Fibroblast of peridontal ligament (primary cell): Measurements from ENCODE around the gene TSPAN5.
"Not testable (repeated sequence)": the region's sequence is repeated elsewhere in the genome, so short reads cannot be mapped to it uniquely, and the experiment has no call there.

ENCODE experiments used
- DNase-seq: peaks from one replicate; pipeline ENCODE4 v3.0.0-alpha.2; 2010; ENCODE audit errors: extremely low read depth

TSPAN5 gene

GRCh38 chr4:98462487-98462886 lies 195.9 kb downstream of the TSPAN5 start:
- DNase-seq, result no peak

DNA sequence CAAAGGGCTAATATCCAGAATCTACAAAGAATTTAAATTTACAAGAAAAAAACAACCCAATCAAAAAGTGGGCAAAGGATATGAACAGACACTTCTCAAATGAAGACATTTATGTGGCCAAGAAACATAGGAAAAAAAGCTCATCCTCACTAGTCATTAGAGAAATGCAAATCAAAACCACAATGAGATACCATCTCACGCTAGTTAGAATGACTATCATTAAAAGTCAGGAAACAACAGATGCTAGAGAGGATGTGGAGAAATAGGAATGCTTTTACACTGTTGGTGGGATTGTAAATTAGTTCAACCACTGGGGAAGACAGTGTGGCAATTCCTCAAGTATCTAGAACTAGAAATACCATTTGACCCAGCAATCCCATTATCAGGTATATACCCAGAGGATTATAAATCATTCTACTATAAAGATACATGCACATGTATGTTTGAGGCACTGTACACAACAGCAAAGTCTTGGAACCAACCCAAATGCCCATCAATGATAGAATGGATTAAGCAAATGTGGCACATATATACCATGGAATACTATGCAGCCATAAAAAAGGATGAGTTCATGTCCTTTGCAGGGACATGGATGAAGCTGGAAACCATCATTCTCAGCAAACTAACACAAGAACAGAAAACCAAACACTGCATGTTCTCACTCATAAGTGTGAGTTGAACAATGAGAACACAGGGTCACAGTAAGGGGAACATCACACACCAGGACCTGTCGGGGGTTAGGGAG lies 197.1 kb downstream of the TSPAN5 start:
- DNase-seq, result not testable (repeated sequence)

DNA sequence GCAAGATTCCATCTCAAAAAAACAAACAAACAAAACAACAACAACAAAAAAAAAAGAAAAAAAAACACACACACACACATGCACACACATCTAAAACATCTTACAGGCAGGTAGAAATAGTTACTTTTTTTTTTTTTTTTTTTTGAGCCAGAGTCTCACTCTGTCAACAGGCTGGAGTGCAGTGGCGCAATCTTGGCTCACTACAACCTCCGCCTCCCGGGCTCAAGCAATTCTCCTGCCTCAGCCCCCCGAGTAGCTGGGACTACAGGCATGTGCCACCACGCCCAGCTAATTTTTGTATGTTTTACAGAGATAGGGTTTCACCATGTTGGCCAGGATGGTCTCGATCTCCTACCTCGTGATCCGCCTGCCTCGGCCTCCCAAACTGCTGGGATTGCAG lies 201.0 kb downstream of the TSPAN5 start:
- not testable (repeated sequence) for DNase-seq

- no peak for DNase-seq
These were observed 206.3 kb downstream of the TSPAN5 start for GRCh38 chr4:98452091-98452490.

GRCh38 chr4:98448908-98449307 lies 209.5 kb downstream of the TSPAN5 start:
- DNase-seq, result no peak

GRCh38 chr4:98447648-98448047 lies 210.8 kb downstream of the TSPAN5 start:
- no peak for DNase-seq

DNA sequence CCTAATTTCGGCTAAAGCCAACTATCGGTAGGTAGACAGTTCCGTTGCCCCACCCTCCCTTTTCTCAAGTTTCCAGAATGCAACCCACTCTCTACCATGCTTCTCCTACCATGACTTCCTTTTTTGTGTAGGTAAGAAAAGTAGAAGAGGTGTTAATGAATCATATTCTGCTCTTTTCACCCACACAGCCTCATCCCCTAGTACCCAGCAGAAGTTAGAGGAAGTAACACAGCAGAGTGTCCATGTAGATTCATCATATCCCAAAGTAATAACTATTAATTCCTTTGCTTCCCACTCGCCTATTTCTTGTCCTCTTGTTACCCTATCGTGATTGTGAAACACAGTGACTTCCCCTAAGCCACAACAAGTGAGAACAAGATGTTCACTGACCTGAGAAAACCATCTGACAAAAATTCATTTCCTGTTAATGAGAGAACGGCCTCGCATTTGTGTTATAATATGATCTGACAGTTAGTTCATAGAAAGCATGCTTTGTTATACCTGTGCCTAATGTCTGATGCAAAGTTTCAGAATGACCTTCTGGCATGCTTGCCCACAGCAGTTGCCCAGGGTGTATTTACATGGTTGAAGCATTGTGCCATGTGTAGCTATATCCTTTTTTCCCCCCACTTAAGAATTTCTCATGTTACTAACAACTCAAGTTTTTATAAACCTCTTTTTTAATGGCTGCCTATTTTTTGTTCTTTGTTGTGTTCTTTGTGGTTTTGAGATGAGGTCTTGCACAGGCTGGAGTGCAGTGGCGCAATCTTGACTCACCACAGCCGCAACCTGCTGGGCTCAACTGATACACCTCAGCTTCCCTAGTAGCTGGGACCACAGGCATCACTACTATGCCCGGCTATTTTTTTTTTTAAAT lies 211.7 kb downstream of the TSPAN5 start:
- no peak for DNase-seq

GRCh38 chr4:98444371-98444770 lies 214.0 kb downstream of the TSPAN5 start:
- no peak for DNase-seq

DNA sequence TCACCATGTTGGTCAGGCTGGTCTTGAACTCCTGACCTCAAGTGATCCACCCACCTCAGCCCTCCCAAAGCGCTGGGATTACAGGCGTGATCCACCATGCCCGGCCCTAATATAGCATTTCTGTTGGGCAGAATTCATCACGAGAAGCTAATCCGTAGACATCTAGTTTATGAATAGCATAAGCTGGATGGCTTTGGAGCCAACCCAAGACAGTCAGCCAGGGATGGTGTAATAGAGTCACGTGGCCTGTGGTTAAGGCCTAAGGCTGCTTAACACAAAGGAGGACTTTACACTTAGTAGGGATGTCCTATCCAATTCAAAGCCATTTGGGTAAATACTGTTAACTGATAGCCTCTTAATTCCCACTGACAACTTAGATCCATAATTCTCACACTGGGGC lies 223.6 kb downstream of the TSPAN5 start:
- DNase-seq, result no peak

DNA sequence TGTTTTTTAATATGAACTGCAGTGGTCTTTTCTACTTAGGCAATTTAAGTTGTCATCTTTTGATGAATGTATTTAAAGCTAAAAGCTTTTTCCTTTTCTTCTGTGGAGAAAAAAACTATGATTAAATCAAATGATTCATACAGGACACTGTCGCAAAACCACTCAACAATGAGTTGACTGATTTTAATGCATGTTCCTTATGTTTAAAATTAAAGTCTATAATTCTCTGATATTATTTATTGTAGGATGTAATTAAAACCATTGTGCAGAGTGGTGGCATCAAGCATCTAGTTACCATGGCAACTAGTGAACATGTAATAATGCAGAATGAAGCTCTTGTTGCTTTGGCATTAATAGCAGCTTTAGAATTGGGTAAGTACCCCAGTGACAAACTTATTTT lies 224.7 kb downstream of the TSPAN5 start:
- DNase-seq, result no peak

DNA sequence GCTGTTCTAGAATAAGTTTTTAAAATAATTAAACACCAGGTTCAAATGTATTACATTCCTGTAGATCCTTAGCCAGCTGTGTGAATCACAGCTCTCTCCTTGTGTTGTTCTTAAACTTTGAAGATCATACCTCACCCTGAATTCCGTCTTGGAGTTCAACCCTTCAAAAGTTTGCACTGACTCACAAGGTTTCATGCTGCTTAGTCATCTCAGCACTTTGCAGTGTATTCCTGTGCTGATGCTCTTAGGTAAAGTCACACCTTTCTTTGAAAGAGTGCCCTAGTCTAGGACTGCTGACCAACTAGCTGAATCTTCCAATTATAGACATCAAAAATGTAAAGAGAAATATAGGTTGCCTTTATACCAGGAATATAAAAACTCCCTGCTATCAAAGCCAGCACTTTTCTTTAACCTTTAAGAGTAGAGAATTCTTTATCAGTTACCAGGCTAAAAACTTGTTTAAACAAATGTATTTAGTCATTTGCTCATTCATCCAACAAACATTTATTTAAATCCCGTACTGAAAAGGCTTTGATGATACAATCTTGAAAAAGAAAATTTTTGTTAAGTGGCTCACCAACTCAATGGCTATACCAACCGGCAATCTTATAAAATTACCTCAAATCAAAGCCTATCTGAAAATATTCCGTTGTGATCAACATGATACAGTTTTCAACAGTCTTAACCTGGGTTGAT lies 227.6 kb downstream of the TSPAN5 start:
- peak; percentile 71 for DNase-seq

DNA sequence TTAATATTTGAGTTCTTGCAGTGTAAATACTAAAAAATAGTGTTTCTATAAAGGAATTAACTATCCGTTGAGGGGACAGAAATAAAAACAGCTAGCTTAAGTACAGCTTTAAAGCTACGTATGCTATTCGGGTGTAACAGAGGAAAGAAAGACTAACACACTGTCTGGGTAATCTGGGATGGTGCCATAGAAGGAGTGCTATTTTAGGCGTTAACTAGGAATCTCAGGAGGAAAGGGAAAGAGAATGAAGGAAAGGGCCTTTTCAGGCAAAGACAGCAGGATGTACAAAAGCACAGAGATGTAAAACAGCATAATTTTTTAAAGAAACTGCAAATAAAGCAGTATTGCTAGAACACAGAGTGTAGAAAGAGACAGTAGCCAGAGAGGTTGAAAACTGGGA lies 235.4 kb downstream of the TSPAN5 start:
- no peak for DNase-seq

DNA sequence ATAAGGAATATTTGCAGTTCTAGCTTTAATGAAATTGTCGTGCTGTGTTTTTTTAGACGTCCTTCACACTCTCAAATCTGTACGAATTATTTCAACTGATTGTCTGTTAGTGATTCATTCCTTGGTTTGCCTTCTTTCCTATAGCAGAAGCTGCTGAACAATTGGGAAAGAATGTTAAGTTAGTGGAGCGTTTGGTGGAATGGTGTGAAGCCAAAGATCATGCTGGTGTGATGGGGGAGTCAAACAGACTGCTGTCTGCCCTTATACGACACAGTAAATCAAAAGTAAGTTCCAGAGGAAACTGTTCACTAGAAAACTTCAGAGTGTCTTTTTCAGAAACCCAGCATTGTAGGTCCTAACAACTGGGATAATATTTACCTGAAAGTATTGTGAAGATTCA lies 237.3 kb downstream of the TSPAN5 start:
- no peak for DNase-seq
